ENCODE data around the gene KCNA2.

Gene KCNA2

DNA sequence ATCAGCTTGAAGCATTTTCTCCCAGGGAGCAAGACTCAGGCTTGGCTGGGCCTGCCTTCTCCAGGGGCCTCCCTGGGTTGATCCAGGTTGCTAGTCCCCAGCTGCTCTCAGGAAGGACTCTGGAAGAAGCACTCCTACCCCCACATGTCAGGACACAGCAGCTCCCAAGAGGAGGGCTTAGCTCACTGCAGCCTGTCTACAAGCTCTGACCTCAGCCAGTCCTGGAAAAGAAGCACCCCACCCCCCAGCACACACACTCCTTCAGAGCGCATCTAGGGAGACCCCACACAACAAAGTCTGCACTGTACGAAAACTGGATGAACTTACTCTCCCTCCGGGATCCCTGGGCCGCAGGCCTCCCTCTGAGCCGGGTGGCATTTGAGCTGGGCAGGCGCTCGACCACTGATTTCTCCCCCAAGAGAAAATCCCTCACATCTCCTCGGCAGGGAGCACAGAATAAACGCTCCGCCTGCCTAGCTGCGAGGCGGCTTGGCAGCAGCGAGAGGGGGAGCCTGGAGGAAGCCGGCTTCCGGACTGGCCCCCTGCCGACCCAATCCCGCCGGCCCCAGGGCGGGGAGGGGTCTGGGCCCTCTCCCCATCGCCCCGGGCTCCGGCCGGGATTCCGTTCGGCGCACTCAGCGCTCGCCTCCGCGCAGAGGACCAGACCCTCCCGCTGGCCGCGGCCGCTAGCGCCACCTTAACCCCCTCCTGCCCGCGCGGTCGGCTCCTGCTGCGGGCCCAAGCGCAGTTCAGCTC, at the start of gene KCNA2:
Gene KCNA2 (minus strand): TSS at position 458 of the 756 bp plus-strand sequence. CDS start 1,576 bp downstream, outside the sequence.
- DNase-seq (ENCODE audit: low spot score): peak; percentile 75

GRCh38 chr1:110650609-110651008, 44.5 kb upstream of the KCNA2 start:
- no peak for DNase-seq (ENCODE audit: low spot score)

- DNase-seq (ENCODE audit: low spot score): no peak
Observed at GRCh38 chr1:110648417-110648816, 42.3 kb upstream of the KCNA2 start.

DNA sequence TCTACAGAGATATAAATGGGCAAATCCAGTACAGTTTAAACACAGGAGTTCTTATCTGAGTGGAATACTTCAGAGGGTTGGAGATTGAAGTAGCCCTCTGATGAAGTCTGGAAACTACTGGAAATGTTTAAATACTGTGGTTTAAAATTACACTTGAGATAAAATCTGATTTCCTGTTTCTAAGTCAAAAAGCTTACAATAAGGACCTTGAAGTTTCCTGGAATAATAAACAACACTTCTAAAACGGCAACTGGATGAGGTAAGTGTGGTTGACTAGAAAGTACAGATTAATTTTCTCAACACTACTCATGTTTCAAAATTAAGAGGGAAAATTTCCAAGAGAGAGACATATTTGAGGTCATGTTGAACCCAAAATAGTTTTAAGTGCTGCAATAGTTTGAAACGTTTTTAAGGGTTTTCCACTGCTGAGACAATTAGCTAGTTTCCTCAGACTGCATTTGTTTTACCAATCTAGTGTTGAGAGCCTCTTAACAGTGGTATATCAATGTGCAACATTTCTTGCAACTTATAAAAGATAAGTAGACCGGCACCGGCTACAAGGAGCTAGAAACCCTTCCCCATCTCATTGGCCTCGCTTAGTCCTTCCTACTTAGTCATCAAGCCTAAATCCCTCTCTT, 41.2 kb upstream of the KCNA2 start:
- no peak for DNase-seq (ENCODE audit: low spot score)

DNA sequence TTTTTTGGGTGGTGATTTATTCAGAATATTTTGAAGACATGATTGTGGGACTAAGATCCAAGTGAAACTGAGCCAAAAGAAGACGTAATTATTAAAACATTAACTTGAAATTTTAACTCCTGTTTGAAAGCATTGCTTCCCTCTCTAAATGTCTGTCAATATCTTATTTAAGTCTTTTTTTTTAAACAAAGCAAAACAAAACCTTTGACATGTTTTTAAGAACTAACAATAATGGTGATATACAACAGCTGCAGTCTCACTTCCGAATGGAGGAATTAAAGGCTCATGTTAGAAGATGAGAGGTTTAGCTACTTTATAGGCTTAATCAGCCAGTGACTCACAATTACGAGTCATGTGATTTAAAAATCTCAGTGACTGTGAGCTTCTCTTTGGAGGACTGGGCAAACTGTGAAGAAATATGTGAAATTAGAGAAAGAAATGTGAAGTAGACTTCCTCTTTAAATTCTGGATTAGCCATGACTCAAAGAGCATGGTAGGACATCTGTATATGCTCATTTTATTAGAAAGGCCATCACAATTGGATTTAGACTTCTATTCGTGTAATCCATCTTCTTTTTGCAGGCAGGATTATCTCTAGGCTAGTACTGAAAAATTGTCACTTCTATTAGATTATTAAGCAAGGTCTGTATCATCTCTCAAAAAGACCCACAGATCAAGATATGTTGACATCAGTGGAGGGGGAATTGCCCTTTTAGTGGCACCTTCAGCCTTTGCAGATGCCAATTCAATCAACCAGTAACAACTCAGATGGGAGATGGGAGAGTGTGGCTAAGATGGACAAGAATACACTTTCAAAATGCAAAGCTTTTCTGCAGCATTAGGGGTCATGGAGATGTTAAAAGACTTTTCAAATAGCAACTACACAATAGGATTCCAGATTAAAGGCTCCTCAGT, 39.9 kb upstream of the KCNA2 start:
- no peak for DNase-seq (ENCODE audit: low spot score)

DNA sequence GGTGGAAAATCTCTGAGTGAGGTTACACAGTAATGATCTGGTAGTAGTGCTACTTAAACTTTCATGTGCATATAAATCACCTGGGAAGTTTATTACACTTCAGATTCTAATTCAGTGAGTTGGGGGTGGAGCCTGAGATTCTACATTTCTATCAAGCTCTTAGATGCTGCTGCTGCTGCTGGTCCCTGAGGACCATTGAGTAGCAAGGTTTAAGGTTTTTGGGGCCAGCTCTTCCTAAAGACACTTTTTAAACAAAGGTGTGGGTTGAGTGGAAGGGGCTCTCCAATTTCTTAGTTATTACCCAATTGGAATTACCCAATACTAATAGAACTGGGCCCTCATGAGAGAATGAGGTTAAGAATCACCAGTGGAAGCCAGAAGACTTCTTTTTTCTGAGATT, 39.1 kb upstream of the KCNA2 start:
- DNase-seq (ENCODE audit: low spot score): no peak

GRCh38 chr1:110643879-110644472, 37.8 kb upstream of the KCNA2 start:
- DNase-seq (ENCODE audit: low spot score): no peak

- no peak for DNase-seq (ENCODE audit: low spot score)
Observed at GRCh38 chr1:110639724-110640386, 33.7 kb upstream of the KCNA2 start.

- no peak for DNase-seq (ENCODE audit: low spot score)
Observed at GRCh38 chr1:110638556-110638955, 32.4 kb upstream of the KCNA2 start.

- no peak for DNase-seq (ENCODE audit: low spot score)
Observed at GRCh38 chr1:110638058-110638457, 31.9 kb upstream of the KCNA2 start.

GRCh38 chr1:110637475-110637874, 31.3 kb upstream of the KCNA2 start:
- DNase-seq (ENCODE audit: low spot score): no peak

DNA sequence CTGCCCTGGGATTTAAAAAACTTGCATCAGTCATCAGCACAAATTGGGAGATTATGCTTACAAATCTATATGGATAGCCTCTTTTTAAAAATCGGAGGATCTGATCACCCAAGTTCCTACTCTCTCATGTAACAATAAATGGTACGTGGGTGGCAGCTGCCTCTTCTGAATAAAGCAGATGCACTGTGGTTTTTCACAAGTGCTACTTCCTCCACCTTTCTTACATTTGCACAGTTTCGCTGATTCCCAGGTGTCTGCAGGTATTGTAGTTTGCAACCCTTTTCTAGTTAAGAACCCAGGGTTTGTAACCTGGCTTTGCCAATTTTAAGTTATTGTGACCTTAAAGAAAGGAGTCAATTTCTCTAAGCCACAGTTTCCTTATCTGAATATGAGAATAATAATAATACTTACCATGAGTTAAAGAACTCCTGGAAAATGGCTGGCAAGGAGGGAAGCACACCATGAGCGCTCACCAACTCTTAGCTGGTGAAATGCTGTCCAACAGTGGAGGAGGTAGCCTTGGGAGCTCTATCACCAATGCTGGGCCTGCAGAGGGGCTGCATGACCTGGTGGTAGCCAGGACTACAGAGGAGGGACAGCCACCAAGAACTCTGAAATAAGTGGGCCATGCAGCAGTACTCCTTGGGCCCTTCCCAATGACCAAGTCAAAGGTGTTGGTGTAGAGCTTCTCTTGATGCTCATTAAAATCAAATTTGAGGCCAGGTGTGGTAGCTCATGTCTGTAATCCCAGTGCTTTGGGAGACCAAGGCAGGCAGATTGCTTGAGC, 30.2 kb upstream of the KCNA2 start:
- no peak for DNase-seq (ENCODE audit: low spot score)

GRCh38 chr1:110635434-110635833, 29.3 kb upstream of the KCNA2 start:
- no peak for DNase-seq (ENCODE audit: low spot score)

DNA sequence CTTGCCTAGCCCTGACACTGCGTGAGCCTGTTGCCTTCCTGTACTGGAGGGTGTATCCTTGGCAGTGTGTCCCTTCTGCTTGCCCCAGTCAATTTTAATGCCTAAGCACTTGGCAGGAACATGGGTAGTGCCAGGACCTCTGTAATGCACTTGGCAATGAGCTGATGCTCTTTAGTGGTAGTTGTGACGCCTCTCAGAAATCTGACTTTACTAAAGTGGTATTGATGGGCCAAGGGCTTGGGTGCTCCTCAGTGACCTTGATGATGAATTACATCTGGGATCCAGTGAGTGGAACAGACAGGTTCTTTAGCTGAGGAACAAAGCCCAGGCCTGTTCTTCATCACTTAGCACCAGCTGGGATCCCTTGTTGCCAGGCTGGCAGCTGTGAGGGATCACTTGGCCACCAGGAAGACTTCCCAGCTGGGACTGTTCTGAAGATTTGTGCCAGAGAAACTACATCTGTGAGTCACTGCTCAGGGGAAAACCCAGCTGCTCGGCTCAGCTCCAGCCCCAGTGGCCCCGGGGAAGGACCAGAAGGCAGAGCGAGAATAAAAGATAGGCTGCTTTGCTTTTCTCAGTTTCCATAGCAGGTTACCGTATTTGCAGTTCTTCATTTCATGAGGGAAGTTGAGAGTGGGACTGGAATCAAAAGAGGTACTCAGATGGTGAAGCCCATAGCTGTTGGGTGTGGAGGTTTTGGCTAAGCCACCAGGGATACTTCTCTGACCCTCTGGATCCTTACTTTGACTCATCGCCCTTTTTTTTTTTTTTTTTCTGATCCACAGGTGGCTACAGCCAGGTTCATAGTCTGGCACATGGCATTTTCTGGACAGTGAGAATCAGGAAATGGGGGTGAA, 28.5 kb upstream of the KCNA2 start:
- DNase-seq (ENCODE audit: low spot score): no peak

GRCh38 chr1:110634086-110634454, 27.9 kb upstream of the KCNA2 start:
- DNase-seq (ENCODE audit: low spot score): peak; percentile 34

- DNase-seq (ENCODE audit: low spot score): peak; percentile 25
Observed at GRCh38 chr1:110633646-110634030, 27.5 kb upstream of the KCNA2 start.

- DNase-seq (ENCODE audit: low spot score): peak; percentile 15
Observed at GRCh38 chr1:110631836-110632620, 25.9 kb upstream of the KCNA2 start.

GRCh38 chr1:110630839-110631663, 24.9 kb upstream of the KCNA2 start:
- DNase-seq (ENCODE audit: low spot score): peak; percentile 69
